ENCODE data around the gene NEUROD1.
A peak's percentile ranks its signal among the peaks of the same experiment; 100 is the strongest.
"Not testable (repeated sequence)": the region's sequence is repeated elsewhere in the genome, so short reads cannot be mapped to it uniquely, and the experiment has no call there.

NEUROD1 gene

DNA sequence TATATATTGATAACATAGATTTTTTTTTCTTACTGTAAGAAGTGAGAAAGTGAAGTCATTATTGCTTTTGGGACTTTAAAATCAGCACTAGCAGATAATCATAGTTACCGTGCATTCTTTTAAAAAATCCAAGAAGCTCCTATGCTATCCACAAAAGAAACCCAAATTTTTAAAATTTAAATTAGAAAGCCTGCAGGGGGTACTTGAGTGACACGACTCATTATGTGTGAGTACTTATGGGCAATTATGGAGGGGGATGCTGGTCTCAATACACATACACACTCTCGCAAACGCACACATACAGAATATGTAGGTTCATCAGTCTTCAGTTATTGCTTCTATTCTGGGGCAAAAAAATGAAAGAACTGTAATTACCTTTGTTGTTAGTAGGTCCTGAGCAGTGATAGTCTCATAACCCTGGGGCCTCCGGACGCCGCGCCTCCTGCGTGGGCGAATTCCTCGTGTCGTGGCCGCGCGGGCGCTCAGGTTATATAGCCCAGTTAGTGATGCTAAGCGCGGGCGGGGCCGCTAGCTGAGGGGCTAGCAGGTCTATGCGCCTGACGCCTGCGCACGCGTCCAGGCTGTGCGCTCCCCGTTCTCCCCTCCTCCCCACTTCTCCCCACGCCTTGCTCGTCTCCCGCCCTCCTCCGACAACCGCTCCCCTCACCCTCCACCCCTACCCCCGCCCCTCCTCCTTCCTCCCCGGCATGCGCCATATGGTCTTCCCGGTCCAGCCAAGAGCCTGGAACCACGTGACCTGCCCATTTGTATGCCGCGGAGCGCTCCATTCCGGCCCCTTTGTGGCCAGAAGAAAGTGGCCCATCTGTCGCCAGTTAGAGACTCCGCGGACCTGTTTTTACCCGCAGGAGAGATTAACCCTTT, at the start of gene NEUROD1:
NEUROD1 (minus strand) TSS at position 463 of the 882 bp plus-strand sequence. CDS start 1,657 bp downstream, outside the sequence.
- H3K27me3 ChIP-seq (replicated peaks), result peaks cover 76% of the 10 kb centered on the region
- TF ChIP-seq, protein P1, sequence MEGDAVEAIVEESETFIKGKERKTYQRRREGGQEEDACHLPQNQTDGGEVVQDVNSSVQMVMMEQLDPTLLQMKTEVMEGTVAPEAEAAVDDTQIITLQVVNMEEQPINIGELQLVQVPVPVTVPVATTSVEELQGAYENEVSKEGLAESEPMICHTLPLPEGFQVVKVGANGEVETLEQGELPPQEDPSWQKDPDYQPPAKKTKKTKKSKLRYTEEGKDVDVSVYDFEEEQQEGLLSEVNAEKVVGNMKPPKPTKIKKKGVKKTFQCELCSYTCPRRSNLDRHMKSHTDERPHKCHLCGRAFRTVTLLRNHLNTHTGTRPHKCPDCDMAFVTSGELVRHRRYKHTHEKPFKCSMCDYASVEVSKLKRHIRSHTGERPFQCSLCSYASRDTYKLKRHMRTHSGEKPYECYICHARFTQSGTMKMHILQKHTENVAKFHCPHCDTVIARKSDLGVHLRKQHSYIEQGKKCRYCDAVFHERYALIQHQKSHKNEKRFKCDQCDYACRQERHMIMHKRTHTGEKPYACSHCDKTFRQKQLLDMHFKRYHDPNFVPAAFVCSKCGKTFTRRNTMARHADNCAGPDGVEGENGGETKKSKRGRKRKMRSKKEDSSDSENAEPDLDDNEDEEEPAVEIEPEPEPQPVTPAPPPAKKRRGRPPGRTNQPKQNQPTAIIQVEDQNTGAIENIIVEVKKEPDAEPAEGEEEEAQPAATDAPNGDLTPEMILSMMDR (IDR thresholded peaks at IDR 0.05; ENCODE audit: low read depth, low read length, missing control alignments), result no peak
- H3K27ac ChIP-seq, result no peak within 1 kb of the TSS
- peak within 1 kb of the TSS; percentile 9 for H3K4me3 ChIP-seq (ENCODE audit: low read depth, low read length)
- H3K36me3 ChIP-seq (replicated peaks), result no peaks in the 10 kb centered on the region
- in situ Hi-C loops (cut with HindIII; ENCODE audit: low pct_ligation_motif_present, low sequenced_read_pairs), result no loop called here
- DNase-seq, result no peak

DNA sequence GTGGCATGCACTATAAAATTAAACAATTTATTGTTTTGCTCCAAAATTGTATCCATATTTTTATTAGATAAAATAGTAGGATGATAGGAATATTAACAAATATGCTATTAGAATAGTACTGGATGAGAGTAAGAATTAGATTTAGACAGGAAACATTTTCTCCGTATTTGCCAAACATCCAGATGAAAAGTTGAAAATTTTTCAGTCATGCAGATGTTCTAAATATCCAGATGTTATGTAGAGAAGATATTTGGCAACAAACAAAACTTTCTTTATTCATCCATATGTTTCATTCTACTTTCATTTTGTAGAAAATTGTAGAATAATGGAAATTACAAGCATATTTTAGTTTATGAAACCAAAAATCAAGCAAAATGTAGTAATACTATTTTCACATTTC, 45.2 kb upstream of the NEUROD1 start:
- no peaks in the 10 kb centered on the region for H3K36me3 ChIP-seq (replicated peaks)
- no peaks in the 10 kb centered on the region for H3K27me3 ChIP-seq (replicated peaks)
- TF ChIP-seq, protein P1 (IDR thresholded peaks at IDR 0.05; ENCODE audit: low read depth, low read length, missing control alignments), result no peak
- H3K27ac ChIP-seq, result no peak overlapping the region
- no peak overlapping the region for H3K4me3 ChIP-seq (ENCODE audit: low read depth, low read length)
- in situ Hi-C loops (cut with HindIII; ENCODE audit: low pct_ligation_motif_present, low sequenced_read_pairs), result loop anchor here (25.0 kb wide), 2 partner anchors 162 to 362 kb away; partner anchors contain the start of gene ITPRID2
- no peak for DNase-seq

DNA sequence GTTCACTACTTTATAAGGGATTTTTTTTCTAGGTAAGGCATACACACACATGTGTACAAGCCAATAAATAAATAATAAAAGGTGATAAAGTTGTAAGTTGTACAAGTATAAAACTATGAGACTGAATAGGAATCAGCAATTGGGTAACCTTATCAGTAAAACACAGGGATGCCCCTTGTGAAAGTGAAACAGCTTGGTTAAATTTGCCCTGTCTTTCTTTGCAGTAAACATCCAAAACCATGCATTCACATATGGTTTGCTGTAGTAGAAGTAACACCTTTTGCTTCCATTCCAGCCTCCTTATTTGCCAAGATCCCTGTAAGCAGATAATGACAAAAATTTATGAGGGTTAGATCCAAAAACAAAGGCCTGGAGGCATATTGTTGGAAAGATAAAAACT, 44.3 kb upstream of the NEUROD1 start:
- in situ Hi-C loops (cut with HindIII; ENCODE audit: low pct_ligation_motif_present, low sequenced_read_pairs), result loop anchor here (25.0 kb wide), 2 partner anchors 163 to 363 kb away; partner anchors contain the start of gene ITPRID2

DNA sequence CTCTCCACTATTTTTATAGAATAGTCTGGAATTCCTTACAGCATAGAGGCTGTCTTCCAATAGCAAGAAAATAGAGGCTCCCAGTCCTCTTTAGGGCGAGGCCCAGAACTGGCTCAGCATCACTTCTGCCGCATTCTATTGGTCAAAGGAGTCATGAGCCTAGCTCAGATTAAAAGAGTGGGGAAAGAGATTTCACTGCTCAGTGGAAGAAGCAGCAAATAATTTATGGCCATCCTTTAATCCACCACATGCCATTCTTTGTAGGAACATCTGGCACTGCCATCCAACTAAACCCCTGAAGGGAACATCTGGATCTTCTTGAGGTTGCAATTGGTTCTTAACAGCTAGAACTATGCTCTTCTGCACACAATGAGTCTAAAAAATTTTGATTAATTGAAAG, 43.4 kb upstream of the NEUROD1 start:
- TF ChIP-seq, protein P1 (IDR thresholded peaks at IDR 0.05; ENCODE audit: low read depth, low read length, missing control alignments), result no peak
- H3K27me3 ChIP-seq (replicated peaks), result no peaks in the 10 kb centered on the region
- no peak overlapping the region for H3K4me3 ChIP-seq (ENCODE audit: low read depth, low read length)
- H3K36me3 ChIP-seq (replicated peaks), result no peaks in the 10 kb centered on the region
- DNase-seq, result no peak
- no peak overlapping the region for H3K27ac ChIP-seq
- in situ Hi-C loops (cut with HindIII; ENCODE audit: low pct_ligation_motif_present, low sequenced_read_pairs), result no loop called here

More for the DNA sequence above, 44.3 kb upstream of the NEUROD1 start:
- TF ChIP-seq, protein P1 (IDR thresholded peaks at IDR 0.05; ENCODE audit: low read depth, low read length, missing control alignments), result no peak
- Histone ChIP-seq H3K27me3 (replicated peaks) (no peaks in the 10 kb centered on the region), H3K4me3 (ENCODE audit: low read depth, low read length) (no peak overlapping the region), H3K27ac (no peak overlapping the region), H3K36me3 (replicated peaks) (no peaks in the 10 kb centered on the region)
- DNase-seq, result no peak

DNA sequence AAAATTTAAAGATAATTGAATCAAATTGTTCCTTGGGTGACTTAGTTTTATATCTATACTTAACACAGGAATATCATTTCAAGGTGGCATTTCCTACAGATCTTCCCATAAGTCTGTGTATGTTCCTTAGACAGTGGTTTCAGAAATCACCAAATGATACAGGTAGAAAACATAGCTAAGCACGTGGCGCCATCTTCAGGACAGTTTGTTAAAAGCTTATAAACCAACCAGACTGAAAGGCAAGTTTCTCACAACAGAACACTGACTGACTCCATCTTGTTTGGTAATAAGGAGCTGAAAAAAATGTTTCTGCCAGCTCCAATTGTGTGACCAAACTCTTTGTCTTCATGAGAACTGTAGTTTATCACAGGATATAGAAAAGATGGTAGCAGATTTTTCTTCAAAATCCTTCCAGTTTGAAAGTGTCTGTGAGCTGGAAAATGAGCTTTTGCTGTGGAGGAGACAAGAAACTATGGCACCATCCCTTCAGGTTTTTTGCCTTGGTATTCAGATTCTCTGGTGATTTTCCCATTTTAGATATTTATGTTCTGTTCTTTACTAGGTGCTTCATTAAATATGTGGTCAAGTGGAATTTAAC, 34.8 kb upstream of the NEUROD1 start:
- H3K4me3 ChIP-seq (ENCODE audit: low read depth, low read length), result no peak overlapping the region
- H3K36me3 ChIP-seq (replicated peaks), result no peaks in the 10 kb centered on the region
- H3K27ac ChIP-seq, result no peak overlapping the region
- no peaks in the 10 kb centered on the region for H3K27me3 ChIP-seq (replicated peaks)
- in situ Hi-C loops (cut with HindIII; ENCODE audit: low pct_ligation_motif_present, low sequenced_read_pairs), result no loop called here
- TF ChIP-seq, protein P1 (IDR thresholded peaks at IDR 0.05; ENCODE audit: low read depth, low read length, missing control alignments), result peak; percentile 60
- DNase-seq, result peak; percentile 82

DNA sequence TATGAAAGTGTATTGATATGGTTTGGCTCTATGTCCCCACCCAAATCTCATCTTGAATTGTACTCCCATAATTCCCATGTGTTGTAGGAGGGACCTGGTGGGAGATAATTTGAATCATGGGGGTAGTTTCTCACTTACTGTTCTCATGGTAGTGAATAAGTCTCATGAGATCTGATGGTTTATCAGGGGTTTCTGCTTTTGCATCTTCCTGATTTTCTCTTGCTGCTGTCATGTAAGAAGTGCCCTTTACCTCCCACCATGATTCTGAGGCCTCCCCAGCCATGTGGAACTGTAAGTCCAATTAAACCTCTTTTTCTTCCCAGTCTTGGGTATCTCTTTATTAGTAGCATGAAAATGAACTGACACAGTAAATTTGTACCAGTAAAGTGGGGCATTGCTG, 30.7 kb upstream of the NEUROD1 start:
- H3K36me3 ChIP-seq (replicated peaks); H3K27me3 ChIP-seq (replicated peaks); H3K4me3 ChIP-seq (ENCODE audit: low read depth, low read length); H3K27ac ChIP-seq; in situ Hi-C loops (cut with HindIII; ENCODE audit: low pct_ligation_motif_present, low sequenced_read_pairs); DNase-seq: not testable (repeated sequence)

DNA sequence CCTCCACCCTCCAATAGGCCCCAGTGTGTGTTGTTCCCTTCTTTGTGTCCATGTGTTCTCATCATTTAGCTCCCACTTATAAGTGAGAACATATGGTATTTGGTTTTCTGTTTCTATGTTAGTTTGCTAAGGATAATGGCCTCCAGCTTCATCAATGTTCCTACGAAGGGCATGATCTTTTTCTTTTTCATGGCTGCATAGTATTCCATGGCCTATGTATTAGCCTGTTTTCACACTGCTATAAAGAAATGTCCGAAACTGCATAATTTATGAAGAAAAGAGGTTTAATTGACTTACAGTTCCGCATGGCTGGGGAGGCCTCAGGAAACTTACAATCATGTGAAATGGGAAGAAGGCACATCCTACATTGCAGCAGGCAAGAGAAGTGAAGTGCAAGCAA, 22.2 kb upstream of the NEUROD1 start:
- H3K4me3 ChIP-seq (ENCODE audit: low read depth, low read length); in situ Hi-C loops (cut with HindIII; ENCODE audit: low pct_ligation_motif_present, low sequenced_read_pairs); H3K36me3 ChIP-seq (replicated peaks): not testable (repeated sequence)

More for the DNA sequence above, 22.2 kb upstream of the NEUROD1 start:
- not testable (repeated sequence) for DNase-seq; H3K27ac ChIP-seq; H3K27me3 ChIP-seq (replicated peaks)

Measured in brain microvascular endothelial cell (primary cell).